Measurements from ENCODE around the gene HGFAC. TPM values are rescaled to one million over a fixed set of nuclear protein-coding genes. Genes with fewer than 3 reads are reported as not detected.

Gene HGFAC
- total RNA-seq, 1 donor from 2014 or later = 177 TPM

Other genes starting within 250 kb of the HGFAC start
- 1.1 TPM for gene MSANTD1, start 192.8 kb upstream of the HGFAC start, total RNA-seq
- 29.3 TPM for gene RGS12, start 148.9 kb upstream of the HGFAC start, total RNA-seq
- gene DOK7, start 21.3 kb downstream of the HGFAC start, total RNA-seq = 0.83 TPM
- gene LRPAP1, start 90.5 kb downstream of the HGFAC start, total RNA-seq = 72.6 TPM

Measured in left lobe of liver (tissue), 1 donor.